Progenitor cell of endocrine pancreas (in vitro differentiated cells): ENCODE results near the gene SAMD5. TPM values are rescaled to one million over a fixed set of nuclear protein-coding genes. Genes with fewer than 3 reads are reported as not detected.

Experiments used
- DNase-seq: peaks from one replicate; pipeline ENCODE4 v3.0.0; 2021; ENCODE audit warnings: low spot score; ENCODE audit not compliant: unreplicated experiment
- H3K27ac Mint-ChIP-seq: 2 replicates; pipeline ENCODE4 v1.8.0; 2021; ENCODE audit warnings: mild to moderate bottlenecking, moderate library complexity, mixed read lengths
- H3K27me3 Mint-ChIP-seq: 2 replicates; pipeline ENCODE4 v1.8.0; 2021; ENCODE audit warnings: mixed read lengths
- H3K36me3 Mint-ChIP-seq: 2 replicates; pipeline ENCODE4 v1.8.0; 2022; ENCODE audit warnings: mixed read lengths; ENCODE audit not compliant: insufficient read depth
- H3K4me1 Mint-ChIP-seq: 2 replicates; pipeline ENCODE4 v1.8.0; 2021; ENCODE audit warnings: low read depth, mixed read lengths
- H3K4me3 Mint-ChIP-seq: 2 replicates; pipeline ENCODE4 v1.8.0; 2021; ENCODE audit warnings: low read depth, mild to moderate bottlenecking, moderate library complexity, mixed read lengths
- H3K9me3 Mint-ChIP-seq: 2 replicates; pipeline ENCODE4 v1.8.0; 2021; ENCODE audit warnings: low read depth, mixed read lengths
- CTCF ChIP-seq: fragments of 200-600 bp; sonication (generic); IDR thresholded peaks from one replicate; pipeline ENCODE4 v1.5.0; 2021; ENCODE audit warnings: antibody characterized with exemption, mild to moderate bottlenecking; ENCODE audit not compliant: unreplicated experiment
- total RNA-seq: library from RNA; stranded (reverse); gene quantifications from 2 replicates; pipeline ENCODE4 v1.2.1, GENCODE V29; 2021

Gene SAMD5
- total RNA-seq, 1 donor from 2014 or later, result 24.0 TPM

DNA sequence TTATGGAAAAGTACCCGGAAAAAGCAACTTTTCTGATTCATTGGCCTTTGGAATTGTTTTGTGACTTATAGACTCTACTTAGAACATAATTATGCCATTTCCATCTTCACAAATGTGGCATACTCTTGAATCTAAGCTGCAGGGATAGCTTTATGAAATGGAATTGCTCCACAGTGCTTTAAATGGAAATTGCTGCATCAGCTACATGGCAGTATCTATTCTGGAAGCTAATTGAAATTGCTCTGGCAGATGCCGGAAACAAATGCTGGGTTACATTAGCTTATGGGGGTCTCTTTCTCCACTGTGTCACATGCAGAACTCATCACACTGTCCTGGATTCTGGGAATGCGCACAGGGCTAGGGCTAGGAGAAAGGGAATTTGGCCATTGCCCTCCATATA is 108.9 kb downstream of the SAMD5 start:
- Mint-ChIP-seq H3K4me1 (no peaks in the 10 kb centered on the region), H3K4me3 (no peak overlapping the region), H3K27ac (no peak overlapping the region), H3K27me3 (no peaks in the 10 kb centered on the region), H3K9me3 (no peaks in the 10 kb centered on the region), H3K36me3 (no peaks in the 10 kb centered on the region)
- no peak for TF ChIP-seq CTCF
- DNase-seq, result no peak

- H3K9me3 Mint-ChIP-seq, result no peaks in the 10 kb centered on the region
- H3K4me3 Mint-ChIP-seq, result no peak overlapping the region
- DNase-seq, result no peak
- no peaks in the 10 kb centered on the region for H3K4me1 Mint-ChIP-seq
- no peaks in the 10 kb centered on the region for H3K27me3 Mint-ChIP-seq
- no peak for TF ChIP-seq CTCF
- H3K27ac Mint-ChIP-seq, result no peak overlapping the region
- peaks cover 1% of the 10 kb centered on the region for H3K36me3 Mint-ChIP-seq
Observed at GRCh38 chr6:147618457-147618856, 110.0 kb downstream of the SAMD5 start.

DNA sequence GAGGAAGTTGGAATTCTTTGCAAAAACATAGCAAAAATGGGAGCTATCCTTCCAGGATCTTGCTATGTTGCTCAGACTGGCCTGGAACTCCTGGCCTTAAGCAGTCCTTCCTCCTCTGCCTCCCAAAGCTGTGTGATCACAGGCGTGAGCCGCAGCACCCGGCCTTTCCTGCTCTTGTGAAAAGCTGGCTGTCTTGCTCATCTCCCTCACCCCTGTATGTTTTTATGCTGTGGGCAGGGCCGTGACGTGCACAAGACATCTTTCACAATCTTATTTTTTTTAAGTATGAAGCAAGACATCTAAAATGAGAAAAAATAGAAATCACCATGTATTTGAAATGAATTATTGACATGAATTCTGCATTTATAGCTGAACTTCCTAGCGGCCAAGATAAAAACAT is 110.4 kb downstream of the SAMD5 start:
- Mint-ChIP-seq H3K36me3 (peaks cover 1% of the 10 kb centered on the region), H3K4me3 (no peak overlapping the region), H3K27ac (no peak overlapping the region), H3K9me3 (no peaks in the 10 kb centered on the region), H3K4me1 (no peaks in the 10 kb centered on the region), H3K27me3 (no peaks in the 10 kb centered on the region)
- TF ChIP-seq CTCF, result no peak
- DNase-seq, result no peak
